H1 (cell line): ENCODE data around the gene PRRT1B. TPM values are rescaled to one million over a fixed set of nuclear protein-coding genes. Genes with fewer than 3 reads are reported as not detected.

Source experiments
- NRF1 ChIP-seq: IDR thresholded peaks from 2 replicates; pipeline ENCODE4 v1.6.1; 2011; ENCODE audit warnings: mild to moderate bottlenecking, low read depth, low read length, improper control_type of control experiment
- TEAD4 ChIP-seq: IDR thresholded peaks from 2 replicates; pipeline ENCODE4 v1.6.1; 2012; ENCODE audit warnings: low read depth, low read length, inconsistent platforms, mixed read lengths
- YY1 ChIP-seq: IDR thresholded peaks from 2 replicates; pipeline ENCODE4 v1.6.1; 2011; ENCODE audit warnings: low read depth, mild to moderate bottlenecking, low read length
- polyA plus RNA-seq, 7 experiments: library from polyadenylated mRNA; depleted of rRNA in 3 of 7; stranded (reverse) in 5 of 7; unstranded in 2 of 7; fragments of >200 nt in 5 of 7; fragments of 200-250 nt in 2 of 7; gene quantifications; 1 replicate in 5 of 7; 2 replicates in 1 of 7; 4 replicates in 1 of 7; pipeline versions ENCODE4 v1.2.1 to v1.2.3, GENCODE V29; 2011 to 2013; ENCODE audit warnings: missing spikeins in 2 of 7, mixed read lengths in 2 of 7
- total RNA-seq: library from RNA; stranded (reverse); fragmentation: NEBNext Ultra II Directional; extraction: Animal tissue kit (Norgen Biotek cat#: 25700); gene quantifications from 2 replicates; pipeline ENCODE4 v1.2.1, GENCODE V29; 2021

Gene PRRT1B
- total and polyA plus RNA-seq, 2 of the 8 experiments (the other 6 are each of a cell fraction or from before 2014, with no cell fraction given), result 0.30 to 1.2 TPM

- TF ChIP-seq TEAD4 (no peak), NRF1 (no peak), YY1 (no peak)
- TF ChIP-seq, all 59 proteins: peak for 0
Observed at GRCh38 chr9:131603199-131603598, 57.9 kb downstream of the PRRT1B start (continued).
